HG03175 (cell line): ENCODE measurements around the gene GDA.

ENCODE experiments used
- ATAC-seq: cut with Tn5 transposase; IDR thresholded peaks from one replicate; pipeline ENCODE4 v1.9.1; 2021; ENCODE audit warnings: mild to moderate bottlenecking, moderate library complexity; ENCODE audit not compliant: unreplicated experiment

Gene GDA

GRCh38 chr9:72150127-72150526, 887 bp downstream of the GDA start:
- no peak for ATAC-seq

DNA sequence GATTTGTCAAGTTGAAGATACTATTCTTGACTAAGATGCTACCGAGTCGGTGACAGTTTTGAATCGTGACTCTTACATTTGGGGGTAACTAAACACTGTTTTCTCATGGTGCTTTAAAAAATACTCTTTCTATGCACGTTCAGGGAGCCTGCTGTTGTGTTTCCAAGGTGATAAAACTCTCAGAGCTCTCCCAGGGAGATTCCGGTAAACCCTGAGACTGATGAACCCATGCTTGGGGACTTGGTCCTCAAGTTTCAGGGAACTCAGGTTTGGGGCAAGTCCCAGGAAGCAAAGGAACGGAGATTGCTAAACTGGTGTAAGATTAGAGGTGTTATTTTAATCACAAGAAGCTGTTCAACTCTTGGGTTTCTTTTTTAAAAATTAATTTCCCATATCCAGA, 1.4 kb downstream of the GDA start:
- no peak for ATAC-seq

DNA sequence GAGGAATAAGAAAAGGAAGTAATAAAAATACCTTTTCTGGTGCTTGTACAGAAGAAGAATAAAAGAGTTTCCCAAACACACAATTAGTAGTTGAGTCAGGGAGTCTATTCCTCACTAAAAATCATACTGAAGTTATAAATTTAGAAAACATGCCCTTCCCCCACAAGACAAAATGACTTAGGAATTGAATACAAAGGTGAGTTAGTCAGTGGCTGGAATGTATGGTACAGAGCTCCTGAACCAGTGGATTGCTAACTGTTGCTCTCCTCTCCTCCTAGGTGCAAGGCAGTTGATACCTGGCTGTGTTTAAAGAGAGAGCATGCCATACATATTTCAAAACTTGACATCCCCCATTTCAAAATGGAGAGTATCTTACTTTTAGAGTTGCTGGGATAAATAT, 1.9 kb downstream of the GDA start:
- no peak for ATAC-seq

DNA sequence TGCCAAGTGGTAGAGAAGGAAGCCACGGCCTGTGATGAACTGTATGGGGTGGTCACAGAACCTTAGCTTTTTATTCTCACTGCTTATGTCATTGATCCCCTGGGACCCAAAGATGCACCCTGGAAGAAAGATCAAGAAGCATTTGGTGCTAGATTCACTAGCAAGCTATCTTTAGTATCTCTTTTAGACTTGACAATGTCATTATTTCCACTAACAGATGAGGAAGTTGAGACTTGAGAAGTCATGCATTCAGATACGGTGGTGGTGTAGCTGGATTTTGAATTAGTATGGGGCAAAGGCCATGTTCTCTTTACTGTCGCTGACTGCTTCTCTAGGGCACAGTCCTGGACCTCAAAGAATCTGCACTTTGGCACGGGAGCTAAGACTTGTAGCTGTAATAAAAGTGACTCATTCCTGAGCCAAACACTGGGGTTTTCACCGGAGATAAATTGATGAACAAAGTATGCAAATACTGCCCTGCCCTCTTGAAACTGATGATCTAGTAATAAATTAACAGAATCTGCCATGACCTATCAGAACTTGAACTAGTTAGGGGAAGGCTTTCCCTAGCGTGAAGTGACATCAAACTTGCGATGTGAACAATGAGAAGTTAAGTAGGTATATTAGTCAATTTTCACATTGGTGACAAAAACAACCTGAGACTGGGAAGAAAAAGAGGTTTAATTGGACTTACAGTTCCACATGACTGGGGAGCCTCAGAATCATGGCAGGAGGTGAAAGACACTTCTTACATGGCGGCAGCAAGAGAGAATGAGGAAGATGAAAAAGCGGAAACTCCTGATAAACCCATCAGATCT, 5.4 kb downstream of the GDA start:
- peak; percentile 90 for ATAC-seq

- ATAC-seq: no peak
Observed at GRCh38 chr9:72155301-72155700, 6.1 kb downstream of the GDA start.

DNA sequence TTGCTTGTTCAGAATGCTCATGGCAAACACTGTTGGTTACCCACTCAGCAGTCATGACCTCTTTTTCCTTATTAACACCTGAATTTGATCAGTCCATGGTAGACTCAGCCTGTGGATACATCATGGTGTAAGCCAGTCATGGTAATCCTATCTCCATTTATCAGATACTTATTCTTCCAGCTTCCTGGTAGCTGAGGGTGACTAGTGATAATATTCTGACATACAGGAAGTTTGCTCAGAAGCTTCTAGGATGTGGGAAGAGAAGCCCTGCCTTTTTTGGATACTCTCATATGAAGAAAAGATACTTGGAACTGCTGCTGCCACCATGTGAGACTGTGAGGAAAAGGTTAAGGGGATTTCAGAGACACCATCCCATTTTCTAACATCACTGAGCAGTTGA, 7.3 kb downstream of the GDA start:
- ATAC-seq: no peak

DNA sequence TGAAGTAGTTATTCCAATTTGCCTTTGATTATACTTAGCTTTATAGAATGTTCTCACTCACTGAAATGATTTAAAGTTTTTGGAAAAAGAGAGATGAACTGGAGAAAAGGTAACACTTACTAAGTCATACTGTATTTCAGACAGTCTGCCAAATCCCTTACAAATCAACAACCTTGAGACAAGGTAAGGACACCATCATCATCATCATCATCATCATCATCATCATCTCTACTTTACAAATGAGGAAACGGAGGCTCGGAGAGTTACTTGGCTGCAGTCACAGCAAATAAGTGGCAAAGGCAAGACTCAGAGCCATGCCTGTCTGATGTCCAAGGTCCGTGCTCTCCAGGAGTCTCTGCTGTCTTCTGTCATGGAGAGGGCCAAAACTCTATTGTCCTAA, 9.4 kb downstream of the GDA start:
- ATAC-seq: no peak

GRCh38 chr9:72160446-72161123, 11.3 kb downstream of the GDA start:
- ATAC-seq: no peak

DNA sequence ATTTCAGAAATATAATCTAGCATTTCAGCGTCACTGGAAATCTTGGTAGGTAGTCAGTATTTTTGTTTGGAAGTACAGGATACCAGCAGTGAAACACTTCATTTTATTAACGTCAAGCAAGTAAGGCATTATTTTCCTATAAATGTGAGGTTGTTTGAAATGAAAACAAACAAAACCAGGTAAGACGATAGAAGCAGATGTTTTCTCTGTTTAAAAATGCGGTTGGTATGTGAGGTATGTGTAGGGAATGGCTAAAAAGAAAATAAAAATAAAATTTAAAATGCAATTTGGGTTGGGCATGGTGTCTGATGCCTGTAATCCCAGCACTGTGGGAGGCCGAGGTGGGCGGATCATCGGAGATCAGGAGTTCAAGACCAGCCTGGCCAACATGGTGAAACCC, 16.1 kb downstream of the GDA start:
- ATAC-seq: no peak

DNA sequence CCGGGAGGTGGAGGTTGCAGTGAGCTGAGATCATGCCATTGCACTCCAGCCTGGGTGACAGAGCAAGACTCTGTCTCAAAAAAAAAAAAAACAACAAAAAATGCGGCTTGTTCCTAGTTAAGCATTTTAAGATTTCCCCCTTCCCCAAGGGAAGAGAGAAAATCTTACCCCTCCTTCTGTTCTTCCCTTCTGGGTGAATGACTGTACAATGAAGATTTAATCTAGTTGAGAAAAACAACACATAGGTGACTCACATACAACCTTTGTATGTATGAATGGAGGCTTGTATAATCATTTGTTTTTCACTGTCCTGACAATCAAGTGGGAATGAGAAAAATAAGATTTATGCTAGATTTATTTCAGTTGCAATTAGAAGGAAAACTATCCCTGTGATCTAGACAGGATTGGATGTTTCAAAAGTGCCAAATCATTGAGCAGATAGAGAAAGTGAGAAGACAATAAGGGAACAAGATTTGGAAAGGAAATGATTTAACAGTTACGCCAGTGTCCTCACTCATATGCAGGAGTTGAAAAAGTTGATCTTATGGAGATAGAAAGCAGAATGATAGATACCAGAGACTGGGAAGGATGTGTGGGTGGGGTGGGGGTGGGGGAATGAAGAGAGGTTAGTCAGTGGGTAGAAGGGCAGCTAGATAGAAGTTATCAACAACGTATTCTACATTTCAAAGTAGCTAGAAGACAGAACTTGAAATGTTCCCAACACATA, 16.7 kb downstream of the GDA start:
- ATAC-seq: no peak

DNA sequence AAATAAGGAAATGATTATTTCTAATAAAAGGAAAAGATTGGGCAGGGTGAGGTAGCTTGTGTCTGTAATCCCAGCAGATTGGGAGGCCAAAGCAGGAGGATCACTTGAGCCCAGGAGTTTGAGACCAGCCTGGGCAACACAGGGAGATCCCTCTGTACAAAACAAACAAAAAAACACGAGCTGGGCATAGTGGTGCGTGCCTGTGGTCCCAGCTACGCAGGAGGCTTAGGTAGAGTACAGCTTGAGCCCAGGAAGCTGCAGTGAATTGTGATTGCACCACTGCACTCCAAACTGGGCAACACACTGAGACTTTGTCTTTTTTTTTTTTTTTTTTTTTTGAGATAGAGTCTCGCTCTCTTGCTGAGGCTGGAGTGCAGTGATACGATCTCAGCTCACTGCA, 18.8 kb downstream of the GDA start:
- ATAC-seq: no peak

DNA sequence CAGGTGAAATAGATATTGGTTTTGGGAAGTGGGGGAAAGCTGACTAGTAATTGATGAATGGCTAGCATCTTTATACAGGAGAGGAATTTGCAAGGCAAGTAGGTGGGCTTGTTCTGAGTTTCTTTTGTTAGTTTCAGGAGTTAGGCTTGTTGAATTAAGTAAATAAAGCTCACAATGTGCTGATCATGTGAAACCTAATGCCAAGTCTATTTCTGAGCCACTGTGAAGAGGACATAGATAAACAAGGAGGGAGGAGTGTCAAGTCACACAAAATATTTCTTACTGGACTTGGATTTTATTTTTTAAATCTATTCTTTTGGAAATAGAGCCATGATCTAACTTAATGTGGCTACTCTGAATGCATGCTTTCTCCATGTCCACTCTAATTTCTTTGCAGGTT, 19.9 kb downstream of the GDA start:
- ATAC-seq: no peak

- no peak for ATAC-seq
Observed at GRCh38 chr9:72173080-72173479, 23.8 kb downstream of the GDA start.

- no peak for ATAC-seq
Observed at GRCh38 chr9:72185561-72185960, 36.3 kb downstream of the GDA start.

GRCh38 chr9:72187121-72187695, 38.0 kb downstream of the GDA start:
- ATAC-seq: no peak

DNA sequence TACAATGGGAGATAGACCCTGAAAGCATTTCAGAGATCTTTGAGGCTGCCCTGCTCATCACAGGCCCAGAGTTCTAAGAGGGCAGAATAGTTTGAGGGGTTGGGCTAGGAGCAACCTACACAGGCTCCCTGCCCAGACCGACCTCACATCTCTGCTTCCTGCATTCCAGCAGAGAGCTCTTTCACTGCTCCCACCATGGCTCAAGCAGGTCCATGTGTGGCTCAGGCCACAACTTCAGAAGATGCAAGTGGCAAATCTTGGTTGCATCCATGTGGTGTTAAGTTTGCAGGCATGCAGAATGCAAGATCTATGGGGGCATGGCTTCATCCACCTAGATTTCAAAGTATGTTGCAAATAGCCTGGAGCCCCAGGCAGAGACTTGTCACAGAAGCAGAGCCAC, 39.0 kb downstream of the GDA start:
- ATAC-seq: no peak

- peak; percentile 96 for ATAC-seq
Observed at GRCh38 chr9:72193478-72193881, 44.2 kb downstream of the GDA start.

DNA sequence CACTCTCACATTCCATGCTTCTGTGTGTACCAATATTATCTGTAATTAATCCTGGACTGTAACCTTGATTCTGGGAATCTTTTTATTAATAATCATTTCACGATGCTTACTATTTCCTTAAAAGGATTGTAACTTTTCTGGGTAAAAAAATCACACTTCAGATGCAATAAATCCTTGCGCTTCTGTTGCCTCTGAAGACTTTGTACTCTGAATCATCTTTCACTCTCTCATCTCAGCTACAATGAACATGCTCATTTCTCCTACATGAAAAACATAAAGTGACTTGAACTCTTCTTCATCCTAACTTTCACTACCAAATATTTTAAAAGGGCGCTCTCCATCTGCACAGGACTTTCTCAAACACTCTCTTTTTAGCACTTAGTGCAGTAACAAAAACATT, 50.0 kb downstream of the GDA start:
- ATAC-seq: no peak

GRCh38 chr9:72200452-72200851, 51.2 kb downstream of the GDA start:
- no peak for ATAC-seq

DNA sequence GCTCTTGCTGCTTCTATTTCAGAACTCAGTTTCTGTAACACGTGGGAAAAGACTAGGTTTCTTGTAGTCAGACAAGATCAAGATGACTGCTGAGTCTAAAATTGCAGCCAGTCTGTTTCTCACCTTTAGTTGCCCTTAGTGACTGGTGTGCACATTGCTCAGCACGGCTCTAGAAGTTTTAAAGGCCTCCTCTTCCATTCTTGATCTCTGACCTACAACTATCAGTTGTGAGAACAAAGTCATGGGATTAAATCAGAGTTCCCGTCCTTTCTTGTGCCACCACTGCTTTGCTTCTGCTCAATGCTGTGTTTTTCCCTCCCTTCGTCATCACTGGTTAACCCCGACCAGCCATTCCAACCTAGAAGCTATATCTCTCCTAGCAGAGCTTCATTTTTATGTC, 52.8 kb downstream of the GDA start:
- no peak for ATAC-seq

- ATAC-seq: peak; percentile 42
Observed at GRCh38 chr9:72203205-72203803, 54.1 kb downstream of the GDA start.
